Subcutaneous abdominal adipose tissue (tissue), 5 donors: ENCODE data around the gene TSNAX.

Experiments used
- H3K27ac ChIP-seq: one replicate; pipeline ENCODE4 v1.7.0; 2013; ENCODE audit warnings: low read depth, mild to moderate bottlenecking, inconsistent platforms, low read length, moderate library complexity
- H3K27me3 ChIP-seq, 5 donors: one replicate each; pipeline ENCODE4 v1.7.0; 2013; ENCODE audit warnings: low read length in 5 of 5, inconsistent platforms in 1 of 5; ENCODE audit not compliant: control insufficient read depth in 5 of 5, insufficient read depth in 4 of 5
- H3K36me3 ChIP-seq, 5 donors: one replicate each; pipeline ENCODE4 v1.7.0; 2013; ENCODE audit warnings: low read length in 5 of 5; ENCODE audit not compliant: control insufficient read depth in 5 of 5, insufficient read depth in 5 of 5
- H3K4me1 ChIP-seq, 5 donors: one replicate each; pipeline ENCODE4 v1.7.0; 2013; ENCODE audit warnings: low read length in 5 of 5, mild to moderate bottlenecking in 3 of 5, moderate library complexity in 1 of 5; ENCODE audit not compliant: control insufficient read depth in 5 of 5, insufficient read depth in 5 of 5
- H3K4me3 ChIP-seq, 5 donors: one replicate each; pipeline ENCODE4 v1.7.0; 2013; ENCODE audit warnings: low read length in 5 of 5, low read depth in 1 of 5
- H3K9ac ChIP-seq, 5 donors: one replicate each; pipeline ENCODE4 v1.7.0; 2013; ENCODE audit warnings: low read length in 5 of 5, mild to moderate bottlenecking in 4 of 5, moderate library complexity in 3 of 5
- H3K9me3 ChIP-seq, 5 donors: one replicate each; pipeline ENCODE4 v1.7.0; 2013; ENCODE audit warnings: low read length in 5 of 5; ENCODE audit not compliant: control insufficient read depth in 5 of 5
- donor health status: healthy.
- donor health status: healthy.
- donor health status: healthy.
- donor health status: healthy.
- donor health status: healthy.

The TSNAX gene

DNA sequence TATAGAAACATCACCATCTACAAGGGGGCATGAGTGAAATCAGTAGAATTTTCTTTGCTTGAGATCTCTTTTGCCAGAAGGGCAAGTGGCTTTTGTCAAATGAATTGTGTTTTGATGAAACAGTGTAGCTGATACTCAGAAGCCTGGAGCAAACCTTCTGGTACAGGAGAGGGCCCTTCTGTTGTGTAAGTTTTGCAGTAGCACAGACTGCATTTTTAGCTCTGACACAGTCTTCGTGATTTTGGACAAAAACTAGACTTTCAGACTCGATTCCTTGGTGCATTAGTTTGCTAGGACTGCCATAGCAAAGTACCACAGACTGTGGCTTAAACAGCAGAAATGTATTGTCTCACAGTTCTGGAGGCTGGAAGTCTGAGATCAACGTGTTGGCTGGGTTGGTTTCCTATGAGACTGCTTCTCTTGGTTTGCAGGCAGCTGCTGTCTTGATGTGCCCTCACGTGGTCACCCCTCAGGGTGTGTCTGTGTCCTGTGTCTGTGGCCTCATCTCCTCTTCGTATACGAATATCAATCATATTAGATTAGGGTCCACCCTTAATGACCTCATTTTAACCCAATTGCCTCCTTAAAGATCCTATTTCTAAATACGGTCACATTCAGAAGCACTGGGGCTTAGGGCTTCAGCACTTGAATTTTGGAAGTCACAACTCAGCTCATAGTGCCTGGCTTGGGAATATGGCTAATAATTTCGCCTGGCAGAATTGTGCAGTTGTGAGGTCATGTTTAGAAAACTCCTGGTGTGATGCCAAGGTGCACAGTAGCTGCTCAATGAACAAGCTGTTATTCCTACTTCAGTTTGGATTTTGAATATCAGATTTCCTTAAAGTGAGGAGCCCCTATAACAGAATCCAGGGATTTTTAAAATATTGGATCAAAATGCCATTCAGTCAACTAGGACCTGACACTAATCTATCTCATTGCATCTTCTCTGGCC is 77.0 kb downstream of the TSNAX start:
- Histone ChIP-seq H3K27ac (no peak overlapping the region), H3K9me3 (no peaks in the 10 kb centered on the region), H3K36me3 (no peaks in the 10 kb centered on the region), H3K4me3 (no peak overlapping the region), H3K4me1 (peaks cover 3 to 21% (median 19%) of the 10 kb centered on the region in 5 donors), H3K27me3 (no peaks in the 10 kb centered on the region), H3K9ac (no peak overlapping the region)

DNA sequence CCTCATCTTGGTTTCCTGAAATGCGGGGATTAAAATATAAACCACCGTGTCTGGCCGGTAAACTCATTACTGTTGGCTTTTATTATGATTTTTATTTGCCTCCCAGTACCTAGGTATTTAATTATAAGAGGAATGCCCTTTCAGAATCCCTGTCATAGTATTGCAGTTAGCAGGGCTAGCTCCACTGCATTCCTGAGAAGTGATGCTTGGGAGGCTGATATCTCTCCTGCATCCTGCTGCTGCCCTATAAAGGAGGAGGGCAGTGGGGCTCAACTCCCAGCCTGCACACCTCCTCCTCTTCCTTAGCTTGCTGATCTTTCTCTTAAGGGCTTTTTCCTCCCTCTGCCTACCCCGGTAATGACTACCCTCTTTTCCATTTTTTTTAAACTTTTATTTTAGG is 78.2 kb downstream of the TSNAX start:
- peaks cover 3 to 16% (median 14%) of the 10 kb centered on the region in 5 donors for H3K4me1 ChIP-seq
- peaks cover 0 to 3% (median 0%) of the 10 kb centered on the region in 5 donors for H3K27me3 ChIP-seq
- H3K9ac ChIP-seq, result no peak overlapping the region
- H3K36me3 ChIP-seq, result no peaks in the 10 kb centered on the region
- H3K4me3 ChIP-seq, result no peak overlapping the region
- H3K9me3 ChIP-seq, result no peaks in the 10 kb centered on the region
- H3K27ac ChIP-seq, result no peak overlapping the region

GRCh38 chr1:231610388-231610787 is 81.9 kb downstream of the TSNAX start:
- Histone ChIP-seq H3K4me1 (peaks cover 0 to 29% (median 19%) of the 10 kb centered on the region in 5 donors), H3K27ac (no peak overlapping the region), H3K9ac (no peak overlapping the region), H3K4me3 (no peak overlapping the region), H3K9me3 (no peaks in the 10 kb centered on the region), H3K36me3 (no peaks in the 10 kb centered on the region), H3K27me3 (peaks cover 0 to 3% (median 0%) of the 10 kb centered on the region in 5 donors)

DNA sequence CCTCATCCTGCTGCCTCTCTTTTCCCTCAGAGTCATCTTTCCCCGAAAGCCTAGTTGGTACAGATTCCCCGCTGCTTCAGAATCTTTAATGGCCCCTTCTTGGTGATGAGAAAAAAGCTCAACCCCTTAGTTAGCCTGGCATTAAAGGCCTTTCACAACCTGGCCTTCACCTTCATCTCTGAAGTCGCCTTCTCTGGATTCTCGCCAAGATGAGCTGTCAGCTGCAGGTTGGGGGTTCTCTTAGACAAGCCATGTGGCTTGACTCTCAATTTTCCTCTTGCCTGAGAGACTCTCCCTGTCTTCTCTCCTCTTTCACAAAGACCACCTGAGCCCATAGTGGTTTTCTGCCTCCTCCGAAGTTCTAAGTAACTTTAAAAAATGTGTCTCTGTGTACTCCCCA is 82.6 kb downstream of the TSNAX start:
- H3K4me1 ChIP-seq, result peaks cover 0 to 31% (median 19%) of the 10 kb centered on the region in 5 donors
- peaks cover 0 to 3% (median 0%) of the 10 kb centered on the region in 5 donors for H3K9me3 ChIP-seq
- no peak overlapping the region for H3K4me3 ChIP-seq
- H3K27ac ChIP-seq, result no peak overlapping the region
- H3K27me3 ChIP-seq, result peaks cover 0 to 3% (median 0%) of the 10 kb centered on the region in 5 donors
- no peaks in the 10 kb centered on the region for H3K36me3 ChIP-seq
- no peak overlapping the region for H3K9ac ChIP-seq

DNA sequence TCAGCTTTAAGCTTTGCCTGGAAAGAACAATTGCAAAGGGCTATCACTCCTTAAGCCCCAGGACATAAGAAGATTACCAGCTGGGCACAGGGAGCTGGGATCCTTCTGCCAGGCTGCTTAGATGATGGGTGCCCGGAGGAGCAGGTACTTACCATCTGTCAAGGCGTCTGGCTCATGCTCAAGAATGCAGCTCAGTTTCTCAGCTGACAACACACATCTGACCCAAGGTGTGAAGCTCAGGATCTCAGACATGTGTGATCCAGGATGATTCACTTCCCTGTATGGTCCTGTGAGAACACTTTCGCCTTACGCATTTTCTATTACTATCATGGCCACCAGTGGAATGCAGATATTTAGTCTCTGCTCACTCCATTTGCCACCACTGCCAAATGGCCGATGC is 83.4 kb downstream of the TSNAX start:
- Histone ChIP-seq H3K4me3 (no peak overlapping the region), H3K4me1 (peaks cover 0 to 34% (median 19%) of the 10 kb centered on the region in 5 donors), H3K9ac (no peak overlapping the region), H3K27ac (no peak overlapping the region), H3K9me3 (peaks cover 0 to 3% (median 0%) of the 10 kb centered on the region in 5 donors), H3K36me3 (no peaks in the 10 kb centered on the region), H3K27me3 (peaks cover 0 to 3% (median 0%) of the 10 kb centered on the region in 5 donors)

- H3K9ac ChIP-seq, result no peak overlapping the region
- H3K36me3 ChIP-seq, result no peaks in the 10 kb centered on the region
- H3K27me3 ChIP-seq, result peaks cover 0 to 3% (median 0%) of the 10 kb centered on the region in 5 donors
- peaks cover 0 to 34% (median 19%) of the 10 kb centered on the region in 5 donors for H3K4me1 ChIP-seq
- H3K27ac ChIP-seq, result no peak overlapping the region
- H3K9me3 ChIP-seq, result peaks cover 0 to 3% (median 0%) of the 10 kb centered on the region in 5 donors
- no peak overlapping the region for H3K4me3 ChIP-seq
These were observed 84.1 kb downstream of the TSNAX start for GRCh38 chr1:231612393-231613089.

DNA sequence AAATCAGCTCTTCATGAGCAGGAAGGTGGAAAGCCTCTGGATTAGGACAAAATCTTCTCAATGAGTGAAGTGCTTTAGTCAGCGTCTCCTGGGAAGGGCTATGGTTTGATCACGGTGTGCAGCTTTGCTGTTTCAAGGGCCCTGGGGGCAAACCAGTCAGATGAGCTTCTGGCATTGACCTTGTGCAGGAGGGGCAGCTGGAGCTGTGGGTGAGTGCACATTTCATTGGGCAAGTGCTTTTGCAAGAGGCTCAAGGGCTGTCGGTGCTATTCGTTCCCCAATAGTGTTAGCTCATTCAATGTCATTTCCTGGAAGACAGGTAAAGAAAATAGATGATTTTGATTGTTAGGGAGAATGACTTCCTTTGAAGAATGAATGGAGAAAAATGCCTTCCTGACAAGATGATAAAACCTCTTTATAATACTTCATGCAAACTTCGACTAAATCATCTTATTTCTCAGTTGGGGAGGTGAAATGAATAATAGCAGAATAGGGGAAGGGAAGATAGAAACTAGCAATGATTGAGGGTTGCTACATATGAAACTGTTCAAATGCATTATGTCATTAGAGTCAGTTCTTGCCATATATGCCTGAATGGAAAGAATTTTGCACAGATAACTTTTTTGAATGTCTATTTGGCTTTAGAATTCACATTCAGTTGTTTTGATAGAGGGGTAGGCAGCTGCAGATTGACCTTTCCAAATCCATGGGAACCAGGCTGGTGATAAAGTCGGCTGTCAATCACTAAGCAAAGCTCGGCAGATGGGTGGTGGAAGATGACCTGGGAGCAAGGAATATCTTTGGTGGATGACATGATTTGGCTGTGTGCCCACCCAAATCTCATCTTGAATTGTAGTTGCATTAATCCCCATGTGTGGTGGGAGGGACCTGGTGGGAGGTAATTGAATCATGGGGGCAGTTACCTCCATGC is 85.2 kb downstream of the TSNAX start:
- Histone ChIP-seq H3K36me3 (no peaks in the 10 kb centered on the region), H3K27ac (no peak overlapping the region), H3K9ac (no peak overlapping the region), H3K4me3 (no peak overlapping the region), H3K9me3 (peaks cover 0 to 3% (median 0%) of the 10 kb centered on the region in 5 donors), H3K27me3 (peaks cover 0 to 3% (median 0%) of the 10 kb centered on the region in 5 donors), H3K4me1 (peaks cover 1 to 38% (median 21%) of the 10 kb centered on the region in 5 donors)
